ENCODE measurements around the gene SLC25A21.

DNA sequence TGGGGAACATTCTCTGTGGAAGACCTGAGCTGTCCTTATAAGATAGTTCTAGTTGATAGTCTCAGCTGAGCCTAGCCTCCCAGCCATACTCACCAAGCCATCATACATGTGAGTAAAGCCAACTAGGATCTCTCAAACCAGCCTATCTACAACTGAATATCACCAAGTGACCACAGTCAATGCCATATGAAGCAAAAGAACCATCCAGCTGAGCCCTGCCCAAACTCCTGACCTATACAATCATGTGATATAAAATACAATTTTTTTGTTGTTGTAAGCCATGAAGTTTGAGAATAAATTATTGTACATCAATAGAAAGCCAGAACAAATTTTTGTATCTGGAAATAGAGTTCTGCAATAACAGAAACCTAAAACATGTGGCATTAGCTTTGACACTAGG, 118.3 kb downstream of the SLC25A21 start:
- TF ChIP-seq, protein P1, sequence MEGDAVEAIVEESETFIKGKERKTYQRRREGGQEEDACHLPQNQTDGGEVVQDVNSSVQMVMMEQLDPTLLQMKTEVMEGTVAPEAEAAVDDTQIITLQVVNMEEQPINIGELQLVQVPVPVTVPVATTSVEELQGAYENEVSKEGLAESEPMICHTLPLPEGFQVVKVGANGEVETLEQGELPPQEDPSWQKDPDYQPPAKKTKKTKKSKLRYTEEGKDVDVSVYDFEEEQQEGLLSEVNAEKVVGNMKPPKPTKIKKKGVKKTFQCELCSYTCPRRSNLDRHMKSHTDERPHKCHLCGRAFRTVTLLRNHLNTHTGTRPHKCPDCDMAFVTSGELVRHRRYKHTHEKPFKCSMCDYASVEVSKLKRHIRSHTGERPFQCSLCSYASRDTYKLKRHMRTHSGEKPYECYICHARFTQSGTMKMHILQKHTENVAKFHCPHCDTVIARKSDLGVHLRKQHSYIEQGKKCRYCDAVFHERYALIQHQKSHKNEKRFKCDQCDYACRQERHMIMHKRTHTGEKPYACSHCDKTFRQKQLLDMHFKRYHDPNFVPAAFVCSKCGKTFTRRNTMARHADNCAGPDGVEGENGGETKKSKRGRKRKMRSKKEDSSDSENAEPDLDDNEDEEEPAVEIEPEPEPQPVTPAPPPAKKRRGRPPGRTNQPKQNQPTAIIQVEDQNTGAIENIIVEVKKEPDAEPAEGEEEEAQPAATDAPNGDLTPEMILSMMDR (IDR thresholded peaks at IDR 0.05; ENCODE audit: low read length): no peak
- TF ChIP-seq EZH2phosphoT487 (IDR thresholded peaks at IDR 0.05; ENCODE audit: low read length) (no peak), EZH2 (optimal IDR thresholded peaks at IDR 0.05; ENCODE audit: low read depth, low read length) (no peak)

Measured in MM.1S (cell line).